Colonic mucosa (tissue), 4 donors: ENCODE measurements around the gene RLN3. TPM values are rescaled to one million over a fixed set of nuclear protein-coding genes. Genes with fewer than 3 reads are reported as not detected.
"Not testable (repeated sequence)": the region's sequence is repeated elsewhere in the genome, so short reads cannot be mapped to it uniquely, and the experiment has no call there.

Source experiments
- DNase-seq: peaks from one replicate; pipeline ENCODE4 v3.0.0-alpha.2; 2020
- H3K27ac ChIP-seq: fragments of 200-600 bp; one replicate; pipeline ENCODE4 v1.8.0; 2021
- H3K27me3 ChIP-seq: fragments of 200-600 bp; one replicate; pipeline ENCODE4 v1.8.0; 2021
- H3K36me3 ChIP-seq: fragments of 200-600 bp; one replicate; pipeline ENCODE4 v1.8.0; 2021
- H3K4me1 ChIP-seq: fragments of 200-600 bp; one replicate; pipeline ENCODE4 v1.8.0; 2021; ENCODE audit warnings: mild to moderate bottlenecking
- H3K4me3 ChIP-seq: fragments of 200-600 bp; one replicate; pipeline ENCODE4 v1.8.0; 2021
- H3K9ac ChIP-seq, 2 donors: one replicate each; pipeline ENCODE4 v1.7.0; 2013; ENCODE audit warnings: control low read depth in 2 of 2, low read depth in 2 of 2, low read length in 2 of 2
- H3K9me3 ChIP-seq: fragments of 200-600 bp; one replicate; pipeline ENCODE4 v1.8.0; 2021
- CTCF ChIP-seq: fragments of 200-600 bp; IDR thresholded peaks from one replicate; pipeline ENCODE4 v1.8.0; 2022; ENCODE audit warnings: antibody characterized with exemption, mild to moderate bottlenecking
- intact Hi-C: fragments of 100-400 bp; cut with DNase I; formaldehyde crosslinking; loops from one replicate; pipeline ENCODE4 v1.14.1; 2022
- total RNA-seq, 2 donors: library from RNA; stranded (reverse); fragmentation: NEBNext Ultra II Directional in 1 of 2; extraction: Animal tissue kit (Norgen Biotek cat#: 25700) in 1 of 2; gene quantifications; one replicate each; pipeline ENCODE4 v1.2.1, GENCODE V29; 2021
- donor health status: healthy.
- donor health status: DM: no; HTN: no; CAD: no.
- donor health status: DM: no; HTN: no; CAD: no.

The RLN3 gene
- total RNA-seq, 2 donors from 2014 or later = not detected

- no peak for DNase-seq
- no peak overlapping the region for H3K4me3 ChIP-seq
- intact Hi-C loops = no loop called here
- H3K9ac ChIP-seq = no peak overlapping the region
- TF ChIP-seq CTCF = no peak
- H3K27ac ChIP-seq = no peak overlapping the region
- H3K4me1 ChIP-seq = no peaks in the 10 kb centered on the region
- H3K27me3 ChIP-seq = no peaks in the 10 kb centered on the region
- no peaks in the 10 kb centered on the region for H3K36me3 ChIP-seq
- no peaks in the 10 kb centered on the region for H3K9me3 ChIP-seq
Observed at GRCh38 chr19:14039181-14039580, 11.2 kb downstream of the RLN3 start.

DNA sequence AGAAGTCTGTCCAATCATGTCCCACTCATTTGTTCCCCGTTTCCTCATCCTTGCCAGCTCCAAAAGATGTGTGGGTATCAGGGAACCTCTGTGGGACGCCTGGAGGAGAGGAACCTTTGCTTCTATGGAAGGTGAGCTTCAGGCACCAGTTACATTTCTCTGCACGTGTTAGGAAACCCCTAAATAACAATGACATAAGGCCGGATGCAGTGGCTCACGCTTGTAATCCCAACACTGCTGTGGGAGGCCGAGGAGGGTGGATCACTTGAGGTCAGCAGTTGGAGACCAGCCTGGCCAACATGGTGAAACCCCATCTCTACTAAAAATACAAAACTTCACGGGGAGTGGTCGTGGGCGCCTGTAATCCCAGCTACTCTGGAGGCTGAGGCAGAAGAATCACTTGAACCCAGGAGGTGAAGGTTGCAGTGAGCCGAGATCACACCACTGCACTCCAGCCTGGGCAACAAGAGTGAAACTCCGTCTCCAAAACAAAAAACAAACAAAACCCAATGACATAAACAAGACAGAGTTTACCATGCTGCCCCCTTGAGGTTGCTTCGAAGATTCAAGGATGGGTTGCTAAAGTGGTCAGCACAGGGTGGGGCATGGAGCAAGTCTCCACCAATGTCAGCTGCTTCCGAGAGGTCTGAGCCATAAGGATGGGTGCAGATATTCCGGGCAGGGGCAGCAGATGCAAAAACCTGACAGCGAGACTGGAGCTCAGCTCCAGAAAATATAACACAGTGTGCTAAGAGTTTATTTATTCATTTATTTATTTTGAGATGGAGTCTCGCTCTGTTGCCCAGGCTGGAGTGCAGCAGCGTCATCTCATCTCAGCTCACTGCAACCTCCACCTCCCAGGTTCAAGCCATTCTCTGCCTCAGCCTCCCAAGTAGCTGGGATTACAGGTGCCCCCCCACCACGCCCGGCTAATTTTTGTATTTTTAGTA lies 15.0 kb downstream of the RLN3 start:
- peak; percentile 44 for TF ChIP-seq CTCF
- H3K27me3 ChIP-seq, H3K27ac ChIP-seq: not testable (repeated sequence)

GRCh38 chr19:14047866-14048265 lies 19.9 kb downstream of the RLN3 start:
- not testable (repeated sequence) for H3K4me3 ChIP-seq, H3K36me3 ChIP-seq, H3K4me1 ChIP-seq, H3K9me3 ChIP-seq, H3K9ac ChIP-seq, H3K27ac ChIP-seq, H3K27me3 ChIP-seq, DNase-seq
- intact Hi-C loops = loop anchor here (10.0 kb wide), 1 partner anchor 163 kb away; no protein-coding TSS in a partner anchor

More for the DNA sequence above, 15.0 kb downstream of the RLN3 start:
- H3K4me3 ChIP-seq, H3K9ac ChIP-seq, H3K9me3 ChIP-seq, H3K4me1 ChIP-seq, H3K36me3 ChIP-seq: not testable (repeated sequence)
- DNase-seq = peak; percentile 60
- intact Hi-C loops = loop anchor here (10.0 kb wide), 1 partner anchor 158 kb away; no protein-coding TSS in a partner anchor

GRCh38 chr19:14048443-14049153 lies 20.6 kb downstream of the RLN3 start:
- Histone ChIP-seq H3K4me3 (no peak overlapping the region), H3K27ac (no peak overlapping the region), H3K9me3 (no peaks in the 10 kb centered on the region), H3K4me1 (no peaks in the 10 kb centered on the region), H3K27me3 (no peaks in the 10 kb centered on the region), H3K9ac (no peak overlapping the region), H3K36me3 (no peaks in the 10 kb centered on the region)
- intact Hi-C loops = loop anchor here (10.0 kb wide), 1 partner anchor 164 kb away; no protein-coding TSS in a partner anchor
- peak; percentile 80 for DNase-seq
- TF ChIP-seq CTCF = peak; percentile 95

DNA sequence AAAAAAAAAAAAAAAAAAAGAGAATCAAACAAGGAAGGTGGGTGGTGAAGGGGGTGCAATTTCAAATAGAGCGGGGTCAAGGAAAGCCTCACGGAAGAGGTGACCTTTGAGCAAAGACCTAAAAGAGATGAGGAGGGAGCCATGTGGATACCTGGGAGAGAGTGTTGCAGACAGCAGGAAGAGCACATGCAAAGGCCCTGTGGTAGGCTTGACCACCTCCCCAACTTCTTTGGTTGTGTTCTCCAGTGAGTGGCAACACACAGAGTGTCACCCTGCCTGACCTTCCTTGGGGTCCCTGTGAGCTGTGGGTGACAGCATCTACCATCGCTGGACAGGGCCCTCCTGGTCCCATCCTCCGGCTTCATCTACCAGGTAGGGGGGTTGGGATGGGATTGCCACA lies 22.6 kb downstream of the RLN3 start:
- no peak for TF ChIP-seq CTCF
- H3K27me3 ChIP-seq = no peaks in the 10 kb centered on the region
- H3K9ac ChIP-seq = no peak overlapping the region
- H3K4me3 ChIP-seq = no peak overlapping the region
- no peaks in the 10 kb centered on the region for H3K4me1 ChIP-seq
- no peak overlapping the region for H3K27ac ChIP-seq
- DNase-seq = no peak
- intact Hi-C loops = no loop called here
- H3K36me3 ChIP-seq = no peaks in the 10 kb centered on the region
- H3K9me3 ChIP-seq = no peaks in the 10 kb centered on the region

- DNase-seq, H3K4me1 ChIP-seq, H3K36me3 ChIP-seq, H3K27ac ChIP-seq, H3K9me3 ChIP-seq, H3K9ac ChIP-seq, intact Hi-C loops, H3K27me3 ChIP-seq, H3K4me3 ChIP-seq: not testable (repeated sequence)
Observed at GRCh38 chr19:14050961-14051360, 23.0 kb downstream of the RLN3 start.
